SKM-1 (cell line): ENCODE data around the gene CDCA8.

Source experiments
- DNase-seq: peaks from one replicate; lab custom pipeline; 2025; ENCODE audit not compliant: unreplicated experiment; lab: John Stamatoyannopoulos, UW

The CDCA8 gene

DNA sequence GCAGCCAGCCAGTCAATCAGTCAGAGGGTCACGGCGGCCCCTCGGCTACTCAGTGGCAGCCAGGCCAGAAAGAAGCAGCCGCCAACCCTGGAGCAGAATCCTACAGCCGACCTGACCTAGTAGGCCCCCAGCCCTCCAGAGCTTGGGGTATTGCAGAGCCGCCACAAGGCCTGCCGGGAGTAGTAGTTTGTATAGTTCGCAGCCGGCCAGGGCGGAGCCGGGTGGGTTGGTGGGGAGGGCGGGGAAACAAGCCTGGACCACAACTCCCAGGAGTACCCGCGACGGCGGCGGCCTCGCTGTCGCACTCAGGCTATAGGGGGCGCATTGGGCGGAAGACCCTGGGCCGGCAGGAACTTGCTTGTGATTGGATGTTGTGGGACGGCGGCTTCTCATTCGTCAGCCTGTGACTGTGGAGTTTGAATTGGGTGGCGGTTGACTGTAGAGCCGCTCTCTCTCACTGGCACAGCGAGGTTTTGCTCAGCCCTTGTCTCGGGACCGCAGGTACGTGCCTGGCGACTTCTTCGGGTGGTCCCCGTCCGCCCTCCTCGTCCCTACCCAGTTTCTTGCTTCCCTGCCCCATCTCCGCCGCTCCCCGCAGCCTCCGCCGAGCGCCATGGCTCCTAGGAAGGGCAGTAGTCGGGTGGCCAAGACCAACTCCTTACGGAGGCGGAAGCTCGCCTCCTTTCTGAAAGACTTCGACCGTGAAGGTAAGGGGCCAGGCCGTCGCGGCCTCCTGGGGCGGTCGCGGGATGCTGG lies at the start of gene CDCA8:
Gene CDCA8, plus strand, starts transcription at position 439 of the 756 bp plus-strand sequence. Its CDS starts 175 bp downstream, at position 614.
- DNase-seq = peak; percentile 92

DNA sequence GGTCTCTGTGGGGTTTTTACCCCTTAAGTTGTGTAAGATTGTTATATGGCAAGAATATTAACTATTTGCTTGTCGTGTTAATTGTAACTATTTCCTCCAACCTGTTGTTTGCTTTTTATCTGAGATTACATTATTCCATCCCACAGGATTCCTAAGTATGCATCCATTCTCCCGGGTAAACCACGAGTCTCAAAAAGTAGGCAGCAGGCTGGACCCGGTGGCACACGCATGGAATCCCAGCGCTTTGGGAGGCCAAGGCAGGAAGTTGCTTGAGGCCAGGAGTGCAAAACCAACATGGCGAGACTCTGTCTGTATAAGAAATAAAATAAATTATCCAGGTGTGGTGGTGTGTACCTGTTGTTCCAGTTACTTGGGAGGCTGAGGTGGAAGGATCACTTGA lies 45.0 kb upstream of the CDCA8 start:
- no peak for DNase-seq

DNA sequence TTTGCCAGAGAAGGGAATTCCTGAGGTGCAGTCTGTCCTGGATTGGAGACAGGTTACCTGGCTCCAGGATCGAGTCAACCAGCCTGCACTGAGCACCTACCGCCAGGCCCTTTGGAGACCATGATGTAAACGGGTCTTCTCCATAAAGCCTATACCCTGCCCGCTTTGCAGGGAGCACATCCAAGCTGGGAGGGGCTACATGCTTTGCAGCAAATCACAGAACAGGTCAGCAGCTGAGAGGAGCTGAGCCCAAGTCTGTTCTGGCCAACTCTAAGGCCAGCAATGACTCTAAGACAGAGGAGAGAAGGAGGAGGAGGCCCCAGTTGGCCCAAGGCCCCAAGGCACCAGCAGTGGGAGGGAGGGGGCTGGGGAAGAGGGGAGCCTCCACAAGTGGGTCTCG lies 42.1 kb upstream of the CDCA8 start:
- no peak for DNase-seq

DNA sequence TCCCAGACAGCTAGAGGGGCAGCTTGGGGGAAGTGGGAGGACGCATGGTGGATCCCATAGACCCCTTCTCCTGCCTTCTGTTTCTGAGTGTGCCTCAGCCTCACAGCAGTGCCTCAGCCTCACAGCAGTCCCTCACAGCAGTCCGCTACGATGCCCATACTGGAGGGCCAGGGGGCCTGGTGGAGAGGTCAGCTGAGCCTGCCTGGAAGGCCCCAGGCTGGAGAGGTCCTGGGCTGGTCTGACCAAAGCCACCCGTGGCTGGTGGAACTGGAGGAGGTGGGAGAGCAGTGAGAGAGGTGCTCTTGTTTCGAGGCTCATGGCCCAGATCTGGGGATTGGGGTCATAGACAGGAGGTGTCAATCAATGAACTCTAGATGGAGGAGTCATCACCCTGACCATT lies 41.6 kb upstream of the CDCA8 start:
- DNase-seq = no peak

DNA sequence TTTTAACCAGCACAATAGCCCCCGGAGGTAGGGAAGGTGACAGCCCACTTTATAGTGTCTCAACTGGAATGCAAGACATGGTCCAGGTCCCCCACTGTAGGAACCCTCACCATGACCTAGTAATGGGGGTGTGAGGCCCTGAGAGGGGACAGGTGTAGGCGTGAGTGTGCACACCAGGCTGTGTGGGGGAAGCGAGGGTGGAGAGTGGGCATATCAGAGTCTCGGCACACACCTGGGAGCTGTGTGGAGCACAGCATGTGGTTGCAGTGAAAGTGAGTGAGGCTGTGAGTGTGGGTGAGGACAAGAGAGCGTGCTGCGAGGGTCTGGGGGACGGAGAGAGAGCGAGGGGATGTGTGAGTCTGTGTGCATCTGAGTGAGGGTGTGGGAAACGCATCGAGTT lies 40.5 kb upstream of the CDCA8 start:
- no peak for DNase-seq

DNA sequence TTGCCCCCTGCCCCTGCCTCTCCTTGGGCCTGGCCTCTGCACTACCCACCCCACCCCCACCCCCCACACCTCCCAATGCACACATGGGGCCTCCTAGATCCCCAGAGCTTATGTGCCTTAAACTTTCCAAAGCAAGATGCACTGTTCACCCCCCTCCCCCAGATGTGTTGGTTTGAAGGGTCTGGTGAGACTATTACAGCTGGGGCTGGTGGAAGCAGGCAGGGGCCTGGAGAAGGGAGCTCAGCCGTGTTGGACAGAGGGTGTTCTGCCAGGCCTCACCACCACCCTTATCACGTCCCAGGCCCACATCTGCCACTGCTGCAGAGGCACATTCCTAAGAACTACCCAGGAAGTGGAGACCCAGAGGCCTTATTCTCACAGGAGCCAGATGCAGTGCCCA lies 39.3 kb upstream of the CDCA8 start:
- no peak for DNase-seq

DNA sequence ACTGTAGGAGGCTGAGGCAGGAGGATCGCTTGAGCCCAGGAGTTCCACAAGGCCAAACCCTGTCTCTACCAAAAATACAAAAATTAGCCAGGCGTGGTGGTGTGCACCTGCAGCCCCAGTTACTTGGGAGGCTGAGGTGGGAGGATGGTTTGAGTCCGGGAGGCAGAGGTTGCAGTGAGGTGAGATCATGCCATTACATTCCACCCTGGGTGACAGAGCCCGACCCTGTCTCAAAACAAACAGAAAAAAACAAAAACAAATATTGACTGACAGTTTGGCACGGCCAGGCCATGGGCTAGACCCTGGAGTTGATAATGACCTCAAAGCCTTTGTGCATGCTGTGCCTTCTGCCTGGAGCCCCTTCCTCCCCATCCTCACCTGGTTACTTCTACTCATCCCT lies 38.4 kb upstream of the CDCA8 start:
- no peak for DNase-seq

DNA sequence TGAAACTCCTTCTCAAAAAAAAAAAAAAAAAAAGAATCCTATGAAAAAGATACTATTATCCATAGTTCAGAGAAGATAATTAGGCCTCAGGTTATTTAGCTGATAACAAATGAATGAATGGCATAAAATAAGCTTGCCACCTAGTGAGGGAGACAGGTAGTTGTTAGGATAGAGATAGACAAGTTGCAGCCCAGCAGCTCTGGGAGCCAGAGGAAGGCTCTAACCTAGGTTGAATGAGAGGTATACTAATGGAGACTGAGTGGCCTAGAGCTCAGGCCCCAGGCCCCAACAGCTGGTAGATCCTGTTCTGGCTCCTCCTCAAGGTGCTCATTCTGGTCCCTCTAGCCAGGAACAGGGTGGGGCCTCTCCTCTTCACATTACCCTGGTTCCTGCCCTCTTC lies 37.0 kb upstream of the CDCA8 start:
- no peak for DNase-seq

DNA sequence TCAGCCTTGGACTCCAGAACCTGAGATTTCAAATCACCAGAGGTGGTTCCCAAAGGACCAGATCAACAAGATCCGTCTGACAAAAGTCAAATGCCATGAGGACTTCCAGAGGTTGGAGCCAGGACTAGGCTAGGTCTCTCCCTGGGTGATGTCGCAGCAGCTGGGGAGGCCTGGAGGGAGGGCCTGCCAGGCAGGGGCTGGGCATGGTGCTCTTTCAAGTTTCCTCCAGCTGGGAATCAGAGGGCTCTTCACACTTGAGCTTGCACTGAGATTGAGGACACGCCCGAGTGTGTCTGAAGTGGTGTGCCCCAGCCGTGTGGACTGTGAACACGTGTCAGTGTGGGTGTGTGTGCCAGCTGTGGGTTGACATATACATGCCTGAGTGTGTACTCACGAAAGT lies 36.3 kb upstream of the CDCA8 start:
- DNase-seq = no peak

DNA sequence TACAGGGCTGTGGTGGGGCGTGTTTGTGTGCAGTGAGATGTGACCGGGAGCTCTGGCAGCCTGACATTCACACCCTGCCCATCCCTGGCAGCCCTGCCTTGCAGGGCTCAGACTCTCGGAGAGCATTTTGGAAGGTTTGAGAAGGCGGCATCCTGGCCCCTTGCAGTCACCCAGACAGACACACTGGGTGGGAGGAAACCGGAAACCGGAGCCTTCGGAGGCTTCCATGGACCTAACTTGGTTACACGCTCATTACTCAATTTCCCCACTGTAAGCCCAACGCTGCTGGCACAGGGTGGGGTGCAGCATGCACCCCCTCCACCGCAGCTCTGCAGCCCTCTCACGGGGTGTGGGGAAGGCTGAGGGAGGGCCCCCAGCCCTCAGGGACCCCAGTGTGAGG lies 35.4 kb upstream of the CDCA8 start:
- no peak for DNase-seq

DNA sequence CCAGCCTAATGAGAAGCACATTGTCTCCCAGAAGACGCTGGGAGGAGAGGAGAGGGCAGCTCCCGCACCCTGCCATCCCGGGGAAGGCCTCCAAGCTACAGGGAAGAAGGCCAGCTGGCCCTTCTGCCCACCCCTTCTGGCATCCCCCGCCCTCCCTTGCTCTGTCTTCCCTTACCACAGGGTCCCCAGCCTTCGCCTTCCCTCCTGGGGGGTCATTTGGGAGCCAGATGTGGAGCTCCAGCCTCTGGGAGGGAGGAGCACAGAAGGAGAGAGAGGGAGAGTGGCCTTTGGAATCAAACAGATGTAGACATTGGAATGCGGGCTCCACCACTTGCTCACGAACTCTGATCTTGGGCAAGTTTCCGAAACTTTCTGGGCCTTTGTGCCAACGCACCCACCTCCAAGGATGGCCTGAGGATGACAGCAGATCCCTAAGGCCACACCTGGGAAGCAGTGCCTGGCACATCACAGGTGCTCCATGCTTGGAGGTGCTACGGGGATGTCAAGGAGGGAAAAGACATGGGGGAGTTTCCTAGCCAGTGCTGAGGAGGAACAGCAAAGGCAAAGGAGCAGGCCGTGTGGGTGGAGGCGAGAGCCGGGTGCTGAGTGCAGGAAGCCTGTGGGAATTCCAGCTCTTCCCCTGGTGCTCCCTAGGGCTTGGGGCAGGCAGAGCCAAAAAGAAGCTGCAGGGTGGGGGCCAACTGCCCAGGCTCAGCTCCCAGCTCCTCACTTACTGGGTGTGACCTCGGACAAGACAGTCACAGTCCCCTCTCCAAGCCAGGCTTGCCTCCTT lies 34.5 kb upstream of the CDCA8 start:
- DNase-seq = no peak

DNA sequence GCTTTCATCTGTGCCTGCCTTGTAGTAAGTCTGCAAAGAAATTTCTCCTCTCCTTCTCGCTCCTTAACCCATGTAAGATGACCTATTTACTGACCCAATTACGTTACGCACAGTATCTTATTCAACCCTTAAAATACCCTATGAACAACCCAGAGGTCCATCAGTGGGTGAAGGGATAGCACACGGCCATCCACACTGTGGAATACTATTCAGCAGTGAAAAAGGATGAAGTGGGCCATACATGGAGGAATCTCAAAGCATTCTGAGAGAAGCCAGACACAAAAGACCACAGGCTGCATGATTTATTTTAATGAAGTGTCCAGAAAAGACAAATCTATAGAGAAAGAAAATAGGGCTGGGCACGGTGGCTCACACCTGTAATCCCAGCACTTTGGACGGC lies 33.8 kb upstream of the CDCA8 start:
- no peak for DNase-seq

DNA sequence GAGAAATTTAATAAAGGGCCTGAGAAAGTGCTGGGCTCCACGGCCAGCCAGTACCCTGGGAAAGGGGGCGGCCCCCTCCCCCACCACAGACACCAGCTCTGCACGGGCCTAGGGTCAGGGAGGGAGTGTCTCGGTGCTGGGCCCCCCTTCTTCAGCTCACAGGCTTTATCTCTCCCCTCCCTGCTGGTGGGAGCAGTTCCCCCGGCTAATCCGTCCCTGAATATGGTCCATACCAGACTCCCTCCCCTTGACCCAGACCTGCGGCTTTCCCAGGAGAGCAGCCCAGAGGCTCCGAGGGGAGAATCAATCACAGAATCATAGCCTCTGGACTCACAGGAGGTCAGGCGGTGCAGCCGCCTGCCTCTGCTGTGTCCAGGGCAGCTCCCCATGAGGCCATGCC lies 31.7 kb upstream of the CDCA8 start:
- DNase-seq = no peak

DNA sequence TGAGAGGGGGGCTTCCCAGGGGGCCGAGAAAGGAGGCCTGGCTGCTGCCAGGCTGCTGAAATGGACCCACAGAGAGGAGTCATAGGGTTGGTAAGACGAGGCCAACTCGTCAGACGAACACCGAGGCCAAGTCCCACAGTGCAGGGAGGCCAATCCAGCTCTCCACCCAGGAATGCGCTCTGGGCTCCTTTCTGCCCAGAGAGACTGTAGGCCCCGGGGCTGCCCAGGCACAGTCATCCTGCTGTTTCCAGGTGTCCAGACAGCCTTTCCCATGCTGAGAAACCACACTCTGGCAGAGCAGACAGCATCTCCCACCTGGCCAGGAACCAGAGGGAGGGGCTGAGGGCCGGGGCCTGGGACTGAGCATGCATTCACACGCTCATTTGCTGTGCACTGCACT lies 30.9 kb upstream of the CDCA8 start:
- no peak for DNase-seq

DNA sequence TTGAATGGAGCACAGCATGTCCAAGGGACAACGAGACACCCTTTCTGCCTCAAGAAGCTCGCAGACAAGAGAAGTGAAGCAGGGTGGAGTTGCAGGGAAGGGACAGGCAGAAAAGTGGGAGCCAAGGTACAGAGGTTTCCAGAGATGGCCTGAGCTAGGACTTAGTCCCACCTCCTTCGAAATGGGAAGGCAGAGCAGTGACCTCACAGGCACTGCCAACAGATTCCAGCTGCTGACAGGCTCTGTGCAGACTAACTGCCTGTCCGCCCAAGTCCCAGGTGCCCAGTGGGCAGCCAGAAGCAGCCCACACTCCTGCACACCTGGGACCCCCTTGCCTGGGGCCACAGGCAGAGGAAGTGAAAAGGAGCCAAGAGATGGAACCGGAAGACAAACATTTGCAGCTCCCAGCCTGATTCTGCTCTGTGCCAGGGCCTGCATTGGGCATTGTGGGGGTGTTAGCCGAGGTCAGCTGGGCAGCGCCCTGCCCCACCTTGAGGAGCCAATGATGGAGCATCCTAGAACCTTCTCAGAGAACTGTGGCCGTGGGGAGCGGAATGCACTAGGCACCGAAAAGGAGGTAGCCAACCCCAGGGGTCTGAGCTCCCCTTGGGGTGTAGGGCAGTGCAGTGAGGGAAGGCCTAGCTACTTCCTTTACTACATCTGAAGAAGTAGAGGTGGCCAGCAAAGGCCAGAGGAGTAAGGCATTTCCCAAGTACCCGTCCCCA lies 30.1 kb upstream of the CDCA8 start:
- DNase-seq = no peak

DNA sequence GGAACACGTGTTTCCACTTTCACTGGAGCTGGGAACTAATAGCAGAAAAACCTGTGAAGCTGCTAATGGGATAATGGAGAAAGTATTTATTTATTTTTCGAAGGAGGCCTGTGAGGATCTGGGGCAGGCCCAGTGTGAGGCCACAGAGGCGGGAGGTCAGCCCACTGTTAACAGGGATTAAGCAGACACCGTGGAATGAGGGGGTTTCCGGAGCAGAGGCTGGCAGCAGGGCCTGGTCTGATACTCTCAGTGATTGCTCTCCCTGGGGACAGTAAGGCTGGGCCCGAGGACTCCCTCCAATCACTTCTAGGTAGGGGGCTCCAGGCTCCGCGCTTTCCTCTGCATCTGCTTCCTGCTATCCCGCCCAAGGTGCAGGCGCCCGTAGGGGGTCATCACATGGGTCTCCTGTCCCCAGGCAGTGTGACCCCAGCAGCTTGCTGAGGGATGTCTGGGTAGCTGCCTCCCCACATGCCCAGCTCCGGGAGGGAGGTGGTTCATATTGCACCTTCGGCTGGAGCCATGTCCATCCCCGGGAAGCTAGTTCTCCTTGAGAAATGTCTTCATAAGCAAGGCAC lies 28.8 kb upstream of the CDCA8 start:
- DNase-seq = no peak

DNA sequence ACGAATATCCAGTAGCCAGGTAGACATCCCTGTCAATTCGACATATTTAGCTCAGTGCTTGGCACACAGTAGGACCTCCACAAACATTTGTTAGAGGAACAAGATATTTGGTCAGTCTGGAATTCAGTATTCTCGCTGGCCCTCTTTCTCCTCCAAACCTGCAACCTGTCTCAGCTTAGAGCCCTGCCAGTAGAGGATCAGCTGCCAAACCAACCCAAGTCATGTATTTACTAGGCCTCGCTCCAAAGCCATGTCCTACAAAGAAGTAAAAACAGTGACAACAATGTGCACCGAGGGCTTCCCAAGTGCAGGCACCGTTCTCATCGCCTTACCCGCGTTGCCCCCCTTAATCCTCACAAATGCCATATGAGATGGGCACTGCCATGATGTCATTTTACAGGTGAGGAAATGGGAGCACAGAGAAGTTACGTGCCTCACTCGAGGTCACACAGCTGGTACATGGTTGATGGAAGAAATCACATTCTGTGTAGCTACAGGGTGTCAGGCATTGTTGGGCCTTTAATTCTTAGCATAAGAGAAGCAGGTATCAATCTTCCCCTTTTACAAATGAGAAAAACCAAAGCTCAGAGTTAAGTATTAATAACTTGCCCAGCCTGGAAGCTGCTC lies 26.0 kb upstream of the CDCA8 start:
- DNase-seq = no peak

DNA sequence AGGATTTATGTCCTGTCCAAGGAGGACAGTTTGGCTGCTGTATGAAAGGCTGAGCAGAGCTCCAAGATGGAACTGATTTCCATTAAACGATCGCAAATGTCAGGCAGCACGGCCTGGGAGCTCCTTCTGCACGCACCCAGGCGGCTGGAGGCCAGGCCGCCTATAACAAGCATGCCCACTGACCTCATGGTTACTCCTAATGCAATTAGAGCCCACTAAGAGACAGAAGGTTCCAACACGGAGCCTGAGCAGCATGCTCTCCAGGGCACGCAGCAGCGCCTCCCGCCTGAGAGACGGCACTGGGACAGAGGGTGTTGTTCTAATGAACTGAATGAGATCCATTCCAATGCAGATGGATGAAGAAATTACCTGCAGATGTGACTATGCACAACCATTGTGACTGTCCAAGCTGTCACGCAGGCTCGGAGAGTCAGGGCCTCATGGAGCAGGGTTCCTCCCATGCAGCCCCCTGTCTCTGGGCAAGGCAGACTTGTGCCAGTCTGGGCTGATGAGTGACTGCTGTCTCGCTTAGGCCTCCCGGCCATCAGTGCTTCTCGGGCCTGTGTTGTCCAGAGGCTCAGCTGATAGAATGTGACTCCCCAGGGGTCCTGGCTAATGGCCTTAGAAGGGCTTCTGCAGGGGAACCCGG lies 25.2 kb upstream of the CDCA8 start:
- no peak for DNase-seq

DNA sequence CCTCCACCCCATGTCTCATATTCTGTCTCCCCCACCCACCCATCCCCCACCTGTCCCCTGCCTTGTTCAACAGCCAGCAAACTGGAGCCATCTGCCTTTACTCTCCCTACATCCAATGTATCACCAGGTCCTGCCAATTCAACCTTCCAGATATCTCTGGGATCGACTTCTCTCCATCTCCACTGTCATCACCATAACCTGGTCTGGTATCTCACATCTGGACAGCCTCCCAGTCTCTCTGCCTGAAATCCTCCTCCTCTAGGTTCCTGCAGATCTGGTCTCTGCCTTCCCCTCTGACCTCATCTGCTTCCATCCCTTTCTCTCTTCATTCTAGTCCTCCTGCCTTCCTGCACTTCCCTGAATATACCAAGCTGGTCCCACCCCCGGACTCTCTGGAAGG lies 22.2 kb upstream of the CDCA8 start:
- no peak for DNase-seq

DNA sequence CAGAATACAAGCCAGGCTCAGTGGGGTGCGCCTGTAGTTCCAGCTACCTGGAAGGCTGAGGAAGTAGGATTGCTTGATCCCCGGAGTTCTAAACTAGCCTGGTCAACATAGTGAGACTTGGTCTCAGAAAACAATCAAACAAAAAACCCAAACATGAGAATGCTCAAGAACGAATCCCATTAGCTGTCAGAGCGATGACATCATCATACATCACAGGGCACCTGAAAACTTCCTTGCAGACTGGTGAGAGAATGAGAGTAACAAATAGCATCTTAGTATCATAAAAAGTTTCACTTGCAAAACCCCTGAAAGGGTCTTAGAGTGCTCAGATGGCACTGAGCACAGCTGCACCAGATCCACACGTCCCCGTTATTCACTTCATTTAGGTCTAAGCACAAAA lies 21.1 kb upstream of the CDCA8 start:
- DNase-seq = no peak
